Mucosa of stomach (tissue), 1 donor: Measurements from ENCODE around the gene CRYGA.
"Not testable (repeated sequence)": the region's sequence is repeated elsewhere in the genome, so short reads cannot be mapped to it uniquely, and the experiment has no call there.

Experiments used
- H3K27me3 ChIP-seq: one replicate; pipeline ENCODE4 v1.7.0; 2013; ENCODE audit warnings: mild to moderate bottlenecking, low read length; ENCODE audit not compliant: control insufficient read depth, insufficient read depth
- H3K36me3 ChIP-seq: one replicate; pipeline ENCODE4 v1.7.0; 2013; ENCODE audit warnings: low read length; ENCODE audit not compliant: control insufficient read depth, insufficient read depth
- H3K4me1 ChIP-seq: one replicate; pipeline ENCODE4 v1.7.0; 2013; ENCODE audit warnings: mild to moderate bottlenecking, low read length; ENCODE audit not compliant: control insufficient read depth, insufficient read depth
- H3K4me3 ChIP-seq: one replicate; pipeline ENCODE4 v1.7.0; 2013; ENCODE audit warnings: low read length
- H3K9ac ChIP-seq: one replicate; pipeline ENCODE4 v1.7.0; 2013; ENCODE audit warnings: mild to moderate bottlenecking, low read length, moderate library complexity
- H3K9me3 ChIP-seq: one replicate; pipeline ENCODE4 v1.7.0; 2013; ENCODE audit warnings: mild to moderate bottlenecking, low read length, moderate library complexity; ENCODE audit not compliant: control insufficient read depth
- donor health status: Pancreatic carcinoma.

CRYGA gene

GRCh38 chr2:208134928-208135586, 28.3 kb downstream of the CRYGA start:
- Histone ChIP-seq H3K4me3 (no peak overlapping the region), H3K9ac (no peak overlapping the region), H3K27me3 (no peaks in the 10 kb centered on the region), H3K4me1 (peaks cover 35% of the 10 kb centered on the region), H3K9me3 (no peaks in the 10 kb centered on the region), H3K36me3 (no peaks in the 10 kb centered on the region)

GRCh38 chr2:208130712-208131110, 32.7 kb downstream of the CRYGA start:
- Histone ChIP-seq H3K4me1 (peaks cover 27% of the 10 kb centered on the region), H3K9ac (no peak overlapping the region), H3K27me3 (no peaks in the 10 kb centered on the region), H3K4me3 (no peak overlapping the region), H3K36me3 (no peaks in the 10 kb centered on the region), H3K9me3 (no peaks in the 10 kb centered on the region)

GRCh38 chr2:208129744-208130711, 33.4 kb downstream of the CRYGA start, which contains the start of gene CRYGC:
TSS of gene CRYGC (minus strand) at chr2:208129828. CDS start at chr2:208129792, 36 bp downstream.
- H3K9ac ChIP-seq: no peak within 1 kb of the TSS
- no peaks in the 10 kb centered on the region for H3K9me3 ChIP-seq
- no peak within 1 kb of the TSS for H3K4me3 ChIP-seq
- no peaks in the 10 kb centered on the region for H3K36me3 ChIP-seq
- peaks cover 21% of the 10 kb centered on the region for H3K4me1 ChIP-seq
- H3K27me3 ChIP-seq: no peaks in the 10 kb centered on the region

GRCh38 chr2:208128136-208128535, 35.3 kb downstream of the CRYGA start:
- no peaks in the 10 kb centered on the region for H3K36me3 ChIP-seq
- H3K9ac ChIP-seq: no peak overlapping the region
- H3K4me1 ChIP-seq: peaks cover 16% of the 10 kb centered on the region
- H3K27me3 ChIP-seq: peaks cover 4% of the 10 kb centered on the region
- H3K9me3 ChIP-seq: no peaks in the 10 kb centered on the region
- H3K4me3 ChIP-seq: no peak overlapping the region

- peaks cover 16% of the 10 kb centered on the region for H3K4me1 ChIP-seq
- no peak overlapping the region for H3K4me3 ChIP-seq
- H3K27me3 ChIP-seq: peaks cover 4% of the 10 kb centered on the region
- no peak overlapping the region for H3K9ac ChIP-seq
- H3K36me3 ChIP-seq: no peaks in the 10 kb centered on the region
- H3K9me3 ChIP-seq: no peaks in the 10 kb centered on the region
Measured at GRCh38 chr2:208127090-208127489, 36.3 kb downstream of the CRYGA start.

GRCh38 chr2:208125251-208125650, 38.1 kb downstream of the CRYGA start:
- peaks cover 4% of the 10 kb centered on the region for H3K27me3 ChIP-seq
- H3K4me1 ChIP-seq: peaks cover 7% of the 10 kb centered on the region
- no peak overlapping the region for H3K9ac ChIP-seq
- no peaks in the 10 kb centered on the region for H3K36me3 ChIP-seq
- no peak overlapping the region for H3K4me3 ChIP-seq
- no peaks in the 10 kb centered on the region for H3K9me3 ChIP-seq

GRCh38 chr2:208124013-208124715, 39.2 kb downstream of the CRYGA start, which contains the start of gene CRYGD:
TSS of gene CRYGD (minus strand) at chr2:208124524. CDS start at chr2:208124473, 51 bp downstream.
- not testable (repeated sequence) for H3K9ac ChIP-seq, H3K9me3 ChIP-seq, H3K4me1 ChIP-seq, H3K4me3 ChIP-seq, H3K36me3 ChIP-seq, H3K27me3 ChIP-seq

- Histone ChIP-seq H3K36me3 (no peaks in the 10 kb centered on the region), H3K27me3 (peaks cover 4% of the 10 kb centered on the region), H3K9me3 (no peaks in the 10 kb centered on the region), H3K9ac (no peak overlapping the region), H3K4me3 (no peak overlapping the region), H3K4me1 (no peaks in the 10 kb centered on the region)
Measured at GRCh38 chr2:208122248-208122647, 41.1 kb downstream of the CRYGA start.

GRCh38 chr2:208118918-208119317, 44.5 kb downstream of the CRYGA start:
- H3K9me3 ChIP-seq: no peaks in the 10 kb centered on the region
- H3K4me1 ChIP-seq: no peaks in the 10 kb centered on the region
- H3K27me3 ChIP-seq: no peaks in the 10 kb centered on the region
- H3K9ac ChIP-seq: no peak overlapping the region
- H3K36me3 ChIP-seq: no peaks in the 10 kb centered on the region
- H3K4me3 ChIP-seq: no peak overlapping the region

GRCh38 chr2:208117390-208117789, 46.0 kb downstream of the CRYGA start:
- H3K4me3 ChIP-seq, H3K36me3 ChIP-seq, H3K9me3 ChIP-seq, H3K27me3 ChIP-seq, H3K4me1 ChIP-seq, H3K9ac ChIP-seq: not testable (repeated sequence)

GRCh38 chr2:208112969-208113368, 50.4 kb downstream of the CRYGA start:
- H3K4me3 ChIP-seq: no peak overlapping the region
- no peaks in the 10 kb centered on the region for H3K4me1 ChIP-seq
- H3K9me3 ChIP-seq: no peaks in the 10 kb centered on the region
- H3K27me3 ChIP-seq: no peaks in the 10 kb centered on the region
- H3K36me3 ChIP-seq: no peaks in the 10 kb centered on the region
- H3K9ac ChIP-seq: no peak overlapping the region
